ENCODE data around the gene SMTN. TPM values are rescaled to one million over a fixed set of nuclear protein-coding genes. Genes with fewer than 3 reads are reported as not detected.

Gene SMTN
- total RNA-seq, 6 experiments from 2014 or later, result 16.9 to 54.1 (median 24.3) TPM

DNA sequence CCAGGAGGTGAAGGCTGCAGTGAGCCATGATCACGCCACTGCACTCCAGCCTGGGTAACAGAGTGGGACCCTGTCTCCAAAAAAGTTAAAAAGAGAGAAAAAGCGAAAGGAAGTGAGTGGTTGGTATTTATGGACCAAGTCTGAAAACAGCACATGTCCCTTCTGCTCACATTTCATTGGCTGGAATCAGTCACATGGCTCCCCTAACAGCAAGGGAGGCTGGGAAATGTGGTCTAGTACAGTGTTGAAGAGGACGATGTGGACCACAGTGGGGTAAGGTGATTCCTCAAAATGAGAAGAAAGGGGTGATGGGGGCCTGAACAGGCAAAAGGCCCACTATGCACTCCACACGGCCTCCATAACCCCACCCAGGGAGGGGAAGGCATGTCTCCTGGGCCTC is 32.5 kb upstream of the SMTN start:
- ATAC-seq (no peak), DNase-seq (no peak)
- intact Hi-C loops (cut with DNase I), result no loop called here
- TF ChIP-seq, protein P1, sequence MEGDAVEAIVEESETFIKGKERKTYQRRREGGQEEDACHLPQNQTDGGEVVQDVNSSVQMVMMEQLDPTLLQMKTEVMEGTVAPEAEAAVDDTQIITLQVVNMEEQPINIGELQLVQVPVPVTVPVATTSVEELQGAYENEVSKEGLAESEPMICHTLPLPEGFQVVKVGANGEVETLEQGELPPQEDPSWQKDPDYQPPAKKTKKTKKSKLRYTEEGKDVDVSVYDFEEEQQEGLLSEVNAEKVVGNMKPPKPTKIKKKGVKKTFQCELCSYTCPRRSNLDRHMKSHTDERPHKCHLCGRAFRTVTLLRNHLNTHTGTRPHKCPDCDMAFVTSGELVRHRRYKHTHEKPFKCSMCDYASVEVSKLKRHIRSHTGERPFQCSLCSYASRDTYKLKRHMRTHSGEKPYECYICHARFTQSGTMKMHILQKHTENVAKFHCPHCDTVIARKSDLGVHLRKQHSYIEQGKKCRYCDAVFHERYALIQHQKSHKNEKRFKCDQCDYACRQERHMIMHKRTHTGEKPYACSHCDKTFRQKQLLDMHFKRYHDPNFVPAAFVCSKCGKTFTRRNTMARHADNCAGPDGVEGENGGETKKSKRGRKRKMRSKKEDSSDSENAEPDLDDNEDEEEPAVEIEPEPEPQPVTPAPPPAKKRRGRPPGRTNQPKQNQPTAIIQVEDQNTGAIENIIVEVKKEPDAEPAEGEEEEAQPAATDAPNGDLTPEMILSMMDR (IDR thresholded peaks at IDR 0.05), result no peak
- no peak for TF ChIP-seq POLR2A (IDR thresholded peaks at IDR 0.05)
- no peaks in the 10 kb centered on the region for H3K9me3 ChIP-seq
- H3K27ac ChIP-seq, result no peak overlapping the region
- no peaks in the 10 kb centered on the region for H3K36me3 ChIP-seq
- 74% methylated on average over 2 of the region's 4 CpGs for WGBS (ENCODE audit: insufficient coverage, low coverage, low lambda C conversion rate, missing lambda C conversion rate)
- no peak overlapping the region for H3K4me3 ChIP-seq
- no peaks in the 10 kb centered on the region for H3K4me1 ChIP-seq
- H3K27me3 ChIP-seq, result no peaks in the 10 kb centered on the region

DNA sequence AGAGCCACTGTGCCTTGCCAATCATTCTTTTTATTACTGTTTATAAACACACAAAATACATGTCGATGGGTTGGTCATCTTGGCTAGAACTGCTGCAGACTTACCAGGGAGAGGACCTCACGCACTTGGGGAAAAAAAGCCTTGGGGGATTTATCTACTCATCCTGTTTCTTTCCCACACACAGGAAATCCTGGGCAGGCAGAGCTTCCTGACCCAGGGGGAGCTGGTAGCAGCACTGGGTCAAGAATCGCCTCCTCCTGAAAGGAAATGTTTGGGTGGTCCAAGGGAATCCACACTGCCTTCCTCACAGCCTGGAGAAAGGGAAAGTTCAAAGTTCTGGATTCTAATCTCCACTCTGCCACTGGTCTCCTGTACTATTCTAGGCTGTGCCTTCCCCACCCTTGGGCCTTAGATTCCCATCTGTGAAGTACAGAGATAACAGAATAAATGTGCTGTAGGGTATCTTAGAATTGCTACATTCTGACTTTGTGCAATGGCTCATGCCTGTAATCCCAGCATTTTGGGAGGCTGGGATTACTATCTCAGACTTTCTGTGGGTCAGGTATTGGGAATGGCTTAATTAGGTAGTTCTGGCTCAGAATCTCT is 31.2 kb upstream of the SMTN start:
- ATAC-seq (peak in 2 of 4 donors; percentile 13 to 41), DNase-seq (no peak)
- Histone ChIP-seq H3K36me3 (no peaks in the 10 kb centered on the region), H3K4me1 (no peaks in the 10 kb centered on the region), H3K27ac (peak overlapping the region in 1 of 3 donors; percentile 8), H3K4me3 (no peak overlapping the region), H3K27me3 (no peaks in the 10 kb centered on the region), H3K9me3 (no peaks in the 10 kb centered on the region)
- intact Hi-C loops (cut with DNase I), result no loop called here
- 80% methylated on average over 2 of the region's 3 CpGs for WGBS (ENCODE audit: insufficient coverage, low coverage, low lambda C conversion rate, missing lambda C conversion rate)
- TF ChIP-seq, protein P1 (IDR thresholded peaks at IDR 0.05), result no peak
- TF ChIP-seq POLR2A (IDR thresholded peaks at IDR 0.05), result no peak

DNA sequence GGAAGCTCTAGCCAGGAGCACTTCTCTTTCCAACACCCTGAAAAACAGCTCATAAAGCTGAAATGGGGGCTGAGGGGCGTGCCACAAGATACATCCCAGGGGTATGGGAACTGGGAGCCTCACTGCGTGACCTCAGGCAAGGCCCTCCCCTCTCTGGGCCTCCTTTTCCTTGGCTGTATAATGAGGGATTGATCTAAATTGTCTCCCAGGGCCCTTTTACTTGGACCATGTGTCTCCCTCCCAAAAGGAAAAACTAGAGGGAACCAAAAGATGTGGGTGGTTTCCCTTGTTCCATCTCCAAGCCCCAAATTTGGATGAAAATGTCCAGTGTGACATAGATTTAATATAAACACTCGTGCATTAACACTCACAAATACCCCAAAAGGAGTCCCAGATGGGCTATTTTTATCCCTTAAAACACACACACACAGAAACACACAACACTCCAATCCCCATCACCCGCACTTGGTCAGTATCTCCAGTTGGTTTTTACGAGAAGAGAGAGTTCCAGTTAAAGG is 25.9 kb upstream of the SMTN start:
- no peak overlapping the region for H3K4me3 ChIP-seq
- H3K27me3 ChIP-seq, result no peaks in the 10 kb centered on the region
- H3K36me3 ChIP-seq, result no peaks in the 10 kb centered on the region
- TF ChIP-seq, protein P1 (IDR thresholded peaks at IDR 0.05), result no peak
- TF ChIP-seq POLR2A (IDR thresholded peaks at IDR 0.05), result no peak
- H3K27ac ChIP-seq, result peak overlapping the region; percentile 36 to 59 (median 48)
- intact Hi-C loops (cut with DNase I), result no loop called here
- no peak for DNase-seq
- no peaks in the 10 kb centered on the region for H3K4me1 ChIP-seq
- ATAC-seq, result no peak
- 40% methylated on average over 4 of the region's 5 CpGs for WGBS (ENCODE audit: insufficient coverage, low coverage, low lambda C conversion rate, missing lambda C conversion rate)
- H3K9me3 ChIP-seq, result no peaks in the 10 kb centered on the region

DNA sequence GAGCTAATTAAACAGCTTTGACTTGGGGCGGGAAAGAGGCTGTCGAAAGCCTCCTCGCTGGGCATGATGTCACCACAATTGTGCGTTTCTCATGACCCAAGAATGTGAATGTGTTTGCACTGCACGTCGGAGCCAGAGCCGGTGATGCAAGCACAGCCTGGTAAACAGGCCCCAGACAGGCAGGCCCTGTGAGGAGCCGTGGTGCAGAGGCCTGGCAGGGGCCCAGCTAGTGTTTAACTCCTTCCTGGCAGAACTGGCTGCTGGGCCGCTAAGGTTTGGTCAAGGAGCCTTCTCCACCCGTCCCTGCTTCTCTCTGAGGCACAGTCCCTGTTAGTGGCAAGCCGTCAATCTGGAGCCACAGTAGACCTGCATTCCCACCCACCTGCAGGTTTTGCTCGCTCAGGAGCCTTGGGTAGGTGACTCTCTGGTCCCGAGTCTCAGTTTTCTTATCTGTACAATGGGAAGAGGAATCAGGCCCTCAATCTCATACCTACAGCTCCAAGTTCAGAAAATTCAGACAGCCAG is 25.4 kb upstream of the SMTN start:
- H3K27me3 ChIP-seq, result no peaks in the 10 kb centered on the region
- no peaks in the 10 kb centered on the region for H3K36me3 ChIP-seq
- H3K27ac ChIP-seq, result peak overlapping the region; percentile 36 to 59 (median 48)
- no peaks in the 10 kb centered on the region for H3K4me1 ChIP-seq
- ATAC-seq (peak; percentile 85 to 96 (median 92)), DNase-seq (peak; percentile 72 to 90 (median 84))
- H3K9me3 ChIP-seq, result no peaks in the 10 kb centered on the region
- 29% methylated on average over 7 of the region's 13 CpGs for WGBS (ENCODE audit: insufficient coverage, low coverage, low lambda C conversion rate, missing lambda C conversion rate)
- no peak for TF ChIP-seq POLR2A (IDR thresholded peaks at IDR 0.05)
- TF ChIP-seq, protein P1 (IDR thresholded peaks at IDR 0.05), result no peak
- intact Hi-C loops (cut with DNase I), result no loop called here
- no peak overlapping the region for H3K4me3 ChIP-seq
